K562 (cell line): ENCODE data around the gene JAKMIP1. TPM values are rescaled to one million over a fixed set of nuclear protein-coding genes. Genes with fewer than 3 reads are reported as not detected.

Experiments used
- ATAC-seq: fragments of 200-7000 bp; cut with Tn5 transposase; 3 replicates; pipeline ENCODE4 v1.9.1; 2020; ENCODE audit warnings: moderate library complexity
- BruUV-seq: library from RNA; stranded (reverse); fragments of 400-500 nt; replicated peaks from 2 replicates; lab custom pipeline; 2021; lab: Mats Ljungman, UMichigan
- CTCF ChIA-PET: fragments of 300-600 bp; formaldehyde crosslinking; extraction: SDS; loops from one replicate; lab custom pipeline; 2021; ENCODE audit warnings: low intra/inter-chr PET ratio; lab: Yijun Ruan, JAX
- POLR2A ChIA-PET: fragments of 300-600, 350-650 bp; sonication (Branson Sonifier 250); formaldehyde crosslinking; extraction: SDS; loops from one replicate; lab custom pipeline; 2021; ENCODE audit warnings: antibody characterized with exemption, inconsistent platforms; lab: Yijun Ruan, JAX
- DNase-seq, 4 experiments: peaks; one replicate each; pipeline versions ENCODE4 v3.0.0 to v3.0.0-alpha.2; 2011 to 2018; ENCODE audit warnings: low spot score in 3 of 4, mixed read lengths in 3 of 4; ENCODE audit errors: extremely low read depth in 1 of 4
- FAIRE-seq: peaks from 2 replicates; lab custom pipeline; 2011; peaks lifted over from hg19 to GRCh38; lab: Jason Lieb, UNC
- H2AFZ ChIP-seq: 2 replicates; pipeline ENCODE4 v1.6.0; 2011; ENCODE audit warnings: low read depth, low read length, control low read depth, inconsistent platforms
- H3K27ac ChIP-seq: fragments of 200-600 bp; 3 replicates; pipeline ENCODE4 v1.8.0; 2011; ENCODE audit warnings: low read depth, mild to moderate bottlenecking, control low read depth, inconsistent platforms, low read length, moderate library complexity, mixed read lengths; ENCODE audit errors: extremely low read depth
- H3K27me3 ChIP-seq, 2 experiments: fragments of 300-600 bp in 1 of 2; 2 replicates in 1 of 2; 3 replicates in 1 of 2; pipeline versions ENCODE4 v1.6.0 to v1.8.0; 2011; ENCODE audit warnings: inconsistent platforms in 2 of 2, low read length in 2 of 2, mild to moderate bottlenecking in 1 of 2, mixed read lengths in 1 of 2, moderate library complexity in 1 of 2; ENCODE audit not compliant: control insufficient read depth in 2 of 2, insufficient read depth in 2 of 2
- H3K36me3 ChIP-seq: fragments of 300-600 bp; 3 replicates; pipeline ENCODE4 v1.8.0; 2011; ENCODE audit warnings: mild to moderate bottlenecking, low read length, inconsistent platforms; ENCODE audit not compliant: control insufficient read depth, insufficient read depth
- H3K4me1 ChIP-seq, 2 experiments: fragments of 200-600 bp in 1 of 2; replicated peaks in 1 of 2; 2 replicates in 1 of 2; 3 replicates in 1 of 2; pipeline versions ENCODE4 v1.5.1 to v1.8.0; 2011; ENCODE audit warnings: inconsistent platforms in 2 of 2, low read length in 2 of 2, mild to moderate bottlenecking in 1 of 2, mixed read lengths in 1 of 2, moderate library complexity in 1 of 2; ENCODE audit not compliant: control insufficient read depth in 2 of 2, insufficient read depth in 2 of 2
- H3K4me2 ChIP-seq: 2 replicates; pipeline ENCODE4 v1.6.1; 2011; ENCODE audit warnings: low read length, control low read depth, inconsistent platforms, mixed read lengths; ENCODE audit not compliant: insufficient read depth
- H3K4me3 ChIP-seq: fragments of 200-600 bp; sonication (generic), shearing (Covaris generic); 2 replicates; pipeline ENCODE4 v1.5.1; 2016; ENCODE audit warnings: control low read depth, inconsistent platforms
- H3K79me2 ChIP-seq: fragments of 200-600 bp; 3 replicates; pipeline ENCODE4 v1.8.0; 2011; ENCODE audit warnings: low read length, inconsistent platforms; ENCODE audit not compliant: control insufficient read depth, insufficient read depth
- H3K9ac ChIP-seq, 2 experiments: 2 replicates each; pipeline versions ENCODE4 v1.6.0 to v1.6.1; 2011; ENCODE audit warnings: low read depth in 2 of 2, low read length in 2 of 2, control low read depth in 1 of 2, inconsistent platforms in 1 of 2, mild to moderate bottlenecking in 1 of 2, mixed read lengths in 1 of 2; ENCODE audit not compliant: insufficient read depth in 1 of 2
- H3K9me1 ChIP-seq: one replicate; pipeline ENCODE4 v1.6.0; 2011; ENCODE audit warnings: inconsistent platforms, mild to moderate bottlenecking, low read length, moderate library complexity; ENCODE audit not compliant: control insufficient read depth, insufficient read depth
- H3K9me3 ChIP-seq: replicated peaks from 2 replicates; pipeline ENCODE4 v1.5.1; 2011; ENCODE audit warnings: low read depth, low read length, inconsistent platforms; ENCODE audit not compliant: control insufficient read depth, insufficient read depth
- H4K20me1 ChIP-seq: replicated peaks from 2 replicates; pipeline ENCODE4 v1.6.1; 2011; ENCODE audit warnings: low read length, inconsistent platforms, mixed read lengths; ENCODE audit not compliant: control insufficient read depth, insufficient read depth
- CBX5 ChIP-seq: IDR thresholded peaks from 2 replicates; pipeline ENCODE4 v1.6.1; 2014; ENCODE audit warnings: low read depth, borderline replicate concordance
- CBX8 ChIP-seq: fragments of 200-600 bp; sonication (generic); IDR thresholded peaks from 2 replicates; pipeline ENCODE4 v1.6.1; 2012; ENCODE audit warnings: borderline replicate concordance, mixed run types, low read depth, mild to moderate bottlenecking, moderate library complexity, mixed read lengths, low read length, control low read depth, inconsistent platforms; ENCODE audit not compliant: poor library complexity, severe bottlenecking; ENCODE audit errors: extremely low read depth
- DDX20 ChIP-seq: fragments of 450-650 bp; IDR thresholded peaks from 2 replicates; pipeline ENCODE4 v1.6.1; 2016; ENCODE audit warnings: missing genetic modification characterization, low read depth, mild to moderate bottlenecking, missing compliant biosample characterization, moderate library complexity
- FIP1L1 ChIP-seq: fragments of 200-400 bp; formaldehyde crosslinking; IDR thresholded peaks from 2 replicates; pipeline ENCODE4 v1.6.1; 2018; ENCODE audit warnings: mild to moderate bottlenecking, low read depth, low read length; ENCODE audit not compliant: poor library complexity, severe bottlenecking
- FOXJ2 ChIP-seq: fragments of 200-800 bp; sonication (Bioruptor generic); IDR thresholded peaks from 2 replicates; pipeline ENCODE4 v1.6.1; 2016; ENCODE audit warnings: missing genetic modification characterization, missing compliant biosample characterization
- HNRNPL ChIP-seq: fragments of 200-400 bp; formaldehyde crosslinking; IDR thresholded peaks from 2 replicates; pipeline ENCODE4 v1.6.1; 2017; ENCODE audit warnings: low read depth, mild to moderate bottlenecking, low read length
- IFI16 ChIP-seq: fragments of 250-450 bp; sonication (Bioruptor Pico); IDR thresholded peaks from 2 replicates; pipeline ENCODE4 v2.1.2; 2022; ENCODE audit warnings: mild to moderate bottlenecking, inconsistent platforms
- MLLT1 ChIP-seq, 2 experiments: fragments of 450-650 bp; IDR thresholded peaks; 2 replicates each; pipeline ENCODE4 v1.6.1; 2016
- RBM14 ChIP-seq: fragments of 200-400 bp; formaldehyde crosslinking; IDR thresholded peaks from 2 replicates; pipeline ENCODE4 v1.6.1; 2018; ENCODE audit warnings: low read depth, mild to moderate bottlenecking, low read length, moderate library complexity, borderline replicate concordance; ENCODE audit not compliant: insufficient read depth
- SMAD1 ChIP-seq: fragments of 150-350 bp; IDR thresholded peaks from 2 replicates; pipeline ENCODE4 v1.6.1; 2014; ENCODE audit warnings: low read length, low read depth; ENCODE audit not compliant: partially characterized antibody
- TBL1XR1 ChIP-seq, 2 experiments: IDR thresholded peaks; 2 replicates each; pipeline ENCODE4 v1.6.1; 2012; ENCODE audit warnings: improper control_type of control experiment in 2 of 2, low read length in 2 of 2, mild to moderate bottlenecking in 1 of 2
- ZNF511 ChIP-seq: sonication (generic); formaldehyde crosslinking; IDR thresholded peaks from 2 replicates; pipeline ENCODE4 v1.8.0; 2022; ENCODE audit warnings: mild to moderate bottlenecking, missing genetic modification reagents
- ZNF586 ChIP-seq: fragments of 450-650 bp; formaldehyde crosslinking; conservative IDR thresholded peaks from 2 replicates; pipeline ENCODE4 v1.4.0; 2020; ENCODE audit warnings: mild to moderate bottlenecking, moderate library complexity
- ZNF592 ChIP-seq: fragments of 450-650 bp; IDR thresholded peaks from 2 replicates; pipeline ENCODE4 v1.6.1; 2017; ENCODE audit warnings: antibody characterized with exemption, mild to moderate bottlenecking
- WGBS: fragments of 100-300 bp; shearing (Covaris generic); methylation state at CpG from one replicate; pipeline ENCODE4 v1.1.6; 2016; ENCODE audit warnings: low coverage, mixed read lengths; ENCODE audit not compliant: insufficient coverage; ENCODE audit errors: missing lambda C conversion rate; 5-methylcytosine and 5-hydroxymethylcytosine counted together
- in situ Hi-C: fragments of 300-500 bp; cut with MboI; formaldehyde crosslinking; loops from 4 replicates; pipeline ENCODE4 v1.15.0; 2018; ENCODE audit warnings: inconsistent platforms, mixed read lengths
- intact Hi-C: fragments of 100-400 bp; cut with micrococcal nuclease; formaldehyde crosslinking; loops from 2 replicates; pipeline ENCODE4 v1.14.2; 2022
- polyA plus RNA-seq, 8 experiments: library from polyadenylated mRNA; depleted of rRNA in 4 of 8; stranded (reverse) in 5 of 8; unstranded in 3 of 8; fragments of >200 nt; fragmentation: Nextera tagmentation in 2 of 8; fragmentation: Illumina TruSeq in 1 of 8; extraction: Ambion mirVana in 2 of 8; extraction: Trizol in 1 of 8; gene quantifications; 2 replicates each; pipeline versions ENCODE4 v1.2.1 to v1.2.3, GENCODE V29; 2011 to 2014; ENCODE audit warnings: inconsistent platforms in 1 of 8, missing spikeins in 1 of 8
- total RNA-seq, 7 experiments: library from RNA; depleted of rRNA in 6 of 7; stranded (reverse); fragments of >200 nt in 6 of 7; fragmentation: Illumina TruSeq in 2 of 7; extraction: Trizol in 2 of 7; gene quantifications; 2 replicates each; pipeline versions ENCODE4 v1.2.1 to v1.2.3, GENCODE V29; 2011 to 2021; ENCODE audit warnings: low replicate concordance in 1 of 7

Gene JAKMIP1
- total and polyA plus RNA-seq, 9 of the 15 experiments (the other 6 are each of a cell fraction or from before 2014, with no cell fraction given): not detected

- no peak for TF ChIP-seq CBX8
- TF ChIP-seq HNRNPL: no peak
- no peak for TF ChIP-seq FOXJ2
- TF ChIP-seq ZNF586: no peak
These were observed 200.5 kb downstream of the JAKMIP1 start (continued) for GRCh38 chr4:5999830-6000365.

GRCh38 chr4:5999356-5999755 lies 201.0 kb downstream of the JAKMIP1 start:
- no peak for FAIRE-seq
- peaks cover 3% of the 10 kb centered on the region; the same call in 1 of the 2 replicates for H3K9me3 ChIP-seq
- no peak for DNase-seq
- 0% methylated on average over 6 of the region's 6 CpGs for WGBS
- no peak overlapping the region for H3K4me2 ChIP-seq
- no peak overlapping the region for H3K4me3 ChIP-seq
- no peaks in the 10 kb centered on the region; the same call in 1 of the 2 replicates for H4K20me1 ChIP-seq
- no TSS peak for BruUV-seq
- H3K9ac ChIP-seq: no peak overlapping the region
- H2AFZ ChIP-seq: no peak overlapping the region
- POLR2A ChIA-PET: no interaction called here
- no peaks in the 10 kb centered on the region for H3K36me3 ChIP-seq
- ATAC-seq: no peak
- no peaks in the 10 kb centered on the region for H3K79me2 ChIP-seq
- CTCF ChIA-PET: interaction anchor here (1.6 to 1.9 kb wide), 2 partner anchors 89 to 332 kb away, joined by 4 to 15 read pairs; no protein-coding TSS in a partner anchor
- intact Hi-C loops (loop anchor here (2.0 to 5.0 kb wide), 2 partner anchors 253 to 327 kb away; no protein-coding TSS in a partner anchor), in situ Hi-C loops (loop anchor here (5.0 kb wide), 1 partner anchor 328 kb away; no protein-coding TSS in a partner anchor)
- no peak overlapping the region for H3K27ac ChIP-seq
- H3K27me3 ChIP-seq: peaks cover 0 to 3% of the 10 kb centered on the region in 2 experiments; a peak in 2 of 5 replicates
- no peaks in the 10 kb centered on the region for H3K4me1 ChIP-seq
- H3K9me1 ChIP-seq: no peaks in the 10 kb centered on the region
- TF ChIP-seq IFI16 (CRISPR knock-in tag): no peak
- no peak for TF ChIP-seq ZNF592
- no peak for TF ChIP-seq TBL1XR1 (IDR thresholded peaks at IDR 0.05; ENCODE audit: low read length in 2 of 2)
- no peak for TF ChIP-seq CBX5
- TF ChIP-seq FIP1L1: no peak
- TF ChIP-seq RBM14: no peak
- TF ChIP-seq MLLT1 (IDR thresholded peaks at IDR 0.05): no peak
- TF ChIP-seq ZNF511 (CRISPR knock-in tag): no peak
- TF ChIP-seq SMAD1: no peak
- TF ChIP-seq DDX20 (tag): no peak
